Measurements from ENCODE around the gene ATP4A.

ATP4A gene

DNA sequence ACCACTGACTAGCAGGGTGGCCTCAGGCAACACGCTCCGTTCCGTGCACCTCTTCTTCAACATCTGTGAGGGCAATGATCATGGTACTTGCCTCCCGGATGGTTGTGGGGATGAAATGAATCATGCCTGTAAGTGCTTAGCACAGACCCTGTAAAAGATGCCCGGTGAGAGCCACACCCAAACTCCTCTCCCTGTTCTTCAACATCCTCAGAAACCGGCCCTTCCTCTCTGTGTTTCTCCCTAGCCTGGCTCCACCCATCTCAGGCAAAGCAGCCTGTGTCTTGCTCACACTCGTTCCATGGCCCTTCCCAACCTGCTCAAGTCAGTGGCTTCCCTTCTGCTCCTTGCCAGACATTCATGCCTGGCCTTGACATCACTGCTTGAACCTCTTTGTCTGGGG is 44.2 kb downstream of the ATP4A start:
- no peak overlapping the region for H3K27ac ChIP-seq
- no peak for TF ChIP-seq ZFX (IDR thresholded peaks at IDR 0.05)
- TF ChIP-seq, protein P1, sequence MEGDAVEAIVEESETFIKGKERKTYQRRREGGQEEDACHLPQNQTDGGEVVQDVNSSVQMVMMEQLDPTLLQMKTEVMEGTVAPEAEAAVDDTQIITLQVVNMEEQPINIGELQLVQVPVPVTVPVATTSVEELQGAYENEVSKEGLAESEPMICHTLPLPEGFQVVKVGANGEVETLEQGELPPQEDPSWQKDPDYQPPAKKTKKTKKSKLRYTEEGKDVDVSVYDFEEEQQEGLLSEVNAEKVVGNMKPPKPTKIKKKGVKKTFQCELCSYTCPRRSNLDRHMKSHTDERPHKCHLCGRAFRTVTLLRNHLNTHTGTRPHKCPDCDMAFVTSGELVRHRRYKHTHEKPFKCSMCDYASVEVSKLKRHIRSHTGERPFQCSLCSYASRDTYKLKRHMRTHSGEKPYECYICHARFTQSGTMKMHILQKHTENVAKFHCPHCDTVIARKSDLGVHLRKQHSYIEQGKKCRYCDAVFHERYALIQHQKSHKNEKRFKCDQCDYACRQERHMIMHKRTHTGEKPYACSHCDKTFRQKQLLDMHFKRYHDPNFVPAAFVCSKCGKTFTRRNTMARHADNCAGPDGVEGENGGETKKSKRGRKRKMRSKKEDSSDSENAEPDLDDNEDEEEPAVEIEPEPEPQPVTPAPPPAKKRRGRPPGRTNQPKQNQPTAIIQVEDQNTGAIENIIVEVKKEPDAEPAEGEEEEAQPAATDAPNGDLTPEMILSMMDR (conservative IDR thresholded peaks at IDR 0.05), result no peak

DNA sequence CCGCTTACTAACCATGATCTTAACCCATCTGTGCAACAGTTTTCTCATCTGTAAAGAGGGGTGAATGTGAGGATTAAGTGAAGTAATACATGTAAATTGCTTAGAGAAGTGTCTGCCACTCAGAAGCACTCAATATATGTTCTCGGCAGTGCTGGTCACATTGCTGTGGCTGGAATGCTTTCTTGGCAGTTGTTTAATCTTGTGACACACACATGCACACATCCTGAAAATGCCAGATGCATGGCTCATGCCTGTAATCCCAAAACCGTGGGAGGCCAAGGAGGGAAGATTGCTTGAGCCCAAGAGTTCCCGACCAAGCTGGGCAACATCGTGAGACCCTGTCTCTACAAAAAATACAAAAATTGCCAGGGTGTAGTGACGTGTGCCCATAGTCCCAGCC is 45.1 kb downstream of the ATP4A start:
- no peak overlapping the region for H3K27ac ChIP-seq
- TF ChIP-seq, protein P1 (conservative IDR thresholded peaks at IDR 0.05), result no peak
- TF ChIP-seq ZFX (IDR thresholded peaks at IDR 0.05), result no peak

DNA sequence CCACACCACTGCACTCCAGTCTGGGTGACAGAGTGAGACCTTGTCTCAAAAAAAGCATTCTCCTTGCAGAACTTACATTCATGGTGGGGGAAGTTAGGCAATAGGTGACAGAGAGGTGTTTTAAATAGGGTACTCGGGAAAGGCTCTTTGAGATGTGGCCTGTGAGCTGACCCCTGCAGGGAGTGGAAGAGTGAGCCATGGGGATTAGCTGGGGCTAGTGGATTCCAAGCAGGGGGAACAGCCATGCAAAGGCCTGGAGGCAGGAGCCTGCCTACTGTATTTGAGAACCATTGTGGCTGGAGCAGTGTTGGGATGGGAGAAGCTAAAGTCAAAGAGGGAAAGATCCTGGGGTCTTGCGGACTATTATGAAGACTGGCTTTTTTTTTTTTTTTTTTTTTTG is 46.1 kb downstream of the ATP4A start:
- H3K27ac ChIP-seq, result no peak overlapping the region
- no peak for TF ChIP-seq ZFX (IDR thresholded peaks at IDR 0.05)
- TF ChIP-seq, protein P1 (conservative IDR thresholded peaks at IDR 0.05), result no peak

DNA sequence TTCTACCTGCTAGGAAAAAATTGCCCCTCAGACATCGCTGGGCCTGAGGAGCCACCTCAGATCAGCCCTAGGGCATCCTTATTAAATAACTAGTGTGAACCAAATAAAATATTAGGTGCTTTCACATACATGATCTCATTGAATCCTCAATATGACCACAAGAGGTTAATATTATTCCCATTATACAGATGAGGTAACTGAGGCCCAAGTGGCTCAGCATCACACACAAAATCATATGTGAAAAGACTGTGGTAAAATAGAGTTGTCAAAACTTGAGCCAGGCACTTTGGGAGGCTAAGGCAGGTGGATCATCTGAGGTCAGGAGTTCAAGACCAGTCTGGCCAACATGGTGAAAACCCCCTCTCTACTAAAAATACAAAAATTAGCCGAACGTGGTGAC is 47.1 kb downstream of the ATP4A start:
- H3K27ac ChIP-seq, result no peak overlapping the region
- no peak for TF ChIP-seq ZFX (IDR thresholded peaks at IDR 0.05)
- TF ChIP-seq, protein P1 (conservative IDR thresholded peaks at IDR 0.05), result no peak

DNA sequence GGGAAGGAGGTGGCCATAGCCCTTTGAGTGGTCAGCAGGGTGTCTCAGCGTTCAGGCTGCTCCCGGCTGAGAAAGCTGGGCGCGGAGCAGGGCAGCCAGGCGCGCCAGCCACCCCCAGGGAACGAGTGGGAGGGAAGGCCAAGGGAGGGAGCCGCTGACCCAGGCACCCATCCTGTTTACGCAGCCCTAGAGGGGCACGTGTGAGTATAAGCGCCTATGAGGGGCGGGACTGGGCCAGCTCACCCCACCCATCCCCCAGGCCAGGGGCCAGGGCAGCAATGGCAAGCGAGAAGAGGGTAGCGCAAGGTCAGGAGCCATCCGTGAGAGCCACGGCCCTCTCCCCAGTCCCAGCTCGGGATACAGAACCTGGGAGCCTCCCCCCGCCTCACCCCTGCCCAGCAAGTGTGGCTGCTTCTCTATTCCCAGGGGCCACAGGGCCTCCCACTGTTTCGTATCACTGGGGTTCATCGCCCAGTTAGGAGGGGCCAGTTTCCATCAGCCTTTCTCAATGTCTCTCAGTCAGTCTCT is 49.1 kb downstream of the ATP4A start:
- TF ChIP-seq, protein P1 (conservative IDR thresholded peaks at IDR 0.05), result no peak
- no peak for TF ChIP-seq ZFX (IDR thresholded peaks at IDR 0.05)
- no peak overlapping the region for H3K27ac ChIP-seq

DNA sequence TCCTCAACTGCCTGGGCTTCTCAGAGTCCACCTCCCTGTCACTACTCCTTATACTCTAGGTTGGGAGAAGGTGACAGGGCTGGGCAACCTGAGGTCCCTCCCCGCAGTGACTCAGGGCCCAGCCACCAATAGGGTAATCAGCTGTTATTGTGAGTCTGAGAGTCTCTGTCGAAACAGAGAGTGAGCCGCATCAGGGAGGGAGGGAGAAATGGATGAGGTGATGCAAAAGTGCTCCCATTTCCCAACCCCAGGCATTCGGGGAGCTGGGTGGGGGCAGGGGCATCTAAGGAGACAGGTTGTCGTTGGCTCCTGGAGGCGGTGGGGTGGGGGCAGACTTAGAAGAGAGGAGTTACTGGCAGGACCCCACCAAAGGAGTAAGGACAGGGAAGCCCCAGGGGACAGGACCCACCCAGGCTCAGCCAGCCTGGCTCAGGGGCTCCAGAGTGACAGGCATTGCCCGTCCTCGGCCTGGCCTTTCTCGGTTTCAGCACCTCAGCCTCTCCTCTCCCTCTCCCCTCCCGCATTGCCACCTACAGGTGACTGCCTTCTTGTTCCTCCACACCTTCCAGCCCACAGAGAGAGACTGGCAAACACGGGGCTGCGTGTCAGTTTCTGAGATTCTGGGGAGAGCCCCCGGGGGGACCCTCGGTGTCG is 49.7 kb downstream of the ATP4A start, which contains the start of gene DMKN:
Gene DMKN (minus strand): TSS at position 22 of the 654 bp plus-strand sequence. CDS start 174 bp downstream, outside the sequence.
- TF ChIP-seq, protein P1 (conservative IDR thresholded peaks at IDR 0.05), result no peak
- TF ChIP-seq ZFX (IDR thresholded peaks at IDR 0.05), result no peak
- H3K27ac ChIP-seq, result no peak within 1 kb of the TSS

DNA sequence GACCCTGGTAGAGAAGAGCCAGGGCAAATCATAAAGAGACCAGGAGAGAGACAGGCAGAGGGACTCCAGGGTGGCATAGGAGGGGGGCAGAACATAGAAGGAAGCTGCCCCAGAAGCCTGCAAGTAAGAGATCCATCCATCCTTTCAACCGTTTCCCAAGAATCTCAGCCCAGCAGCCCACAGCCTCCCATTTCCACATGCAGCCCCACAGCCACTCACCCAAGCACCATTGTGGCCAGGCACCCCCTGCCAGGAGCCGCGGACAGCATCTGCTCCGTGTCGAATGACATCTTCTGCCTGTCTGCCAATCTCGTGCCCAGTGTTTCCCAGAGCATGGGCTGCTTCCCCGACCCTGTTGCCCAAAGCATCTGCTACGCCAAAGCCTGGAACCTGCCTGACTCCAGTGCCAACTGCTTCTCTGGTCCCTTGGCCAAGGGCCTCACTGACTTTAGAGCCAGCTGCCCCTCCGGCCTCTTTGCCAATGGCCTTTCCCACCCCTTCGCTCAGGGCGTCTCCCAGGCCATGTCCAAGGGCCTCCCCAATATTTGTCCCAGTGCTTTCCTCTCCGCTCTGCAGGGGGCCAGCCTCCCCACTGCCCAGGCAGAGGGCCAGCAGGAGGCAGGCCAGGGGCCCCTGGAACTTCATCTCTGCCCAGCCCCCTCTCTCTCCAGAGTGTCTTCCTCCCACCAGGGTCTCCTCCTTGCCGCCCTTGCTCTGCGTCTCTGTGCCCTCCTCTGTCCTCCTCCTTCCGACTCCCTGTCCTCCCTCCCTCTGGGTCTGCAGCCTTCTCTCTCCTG is 50.4 kb downstream of the ATP4A start:
- TF ChIP-seq, protein P1 (conservative IDR thresholded peaks at IDR 0.05), result no peak
- no peak for TF ChIP-seq ZFX (IDR thresholded peaks at IDR 0.05)
- H3K27ac ChIP-seq, result no peak overlapping the region

Data from C4-2B (cell line).